RWPE2 (cell line): ENCODE results near the gene RPS5.

ENCODE experiments used
- ATAC-seq: fragments of 200-7000 bp; cut with Tn5 transposase; 3 replicates; pipeline ENCODE4 v1.9.1; 2021; ENCODE audit warnings: low read depth
- DNase-seq: peaks from one replicate; pipeline ENCODE4 v3.0.0-alpha.2; 2020; ENCODE audit warnings: low spot score
- H3K27ac ChIP-seq: fragments of 450-650 bp; 2 replicates; pipeline ENCODE4 v1.5.1; 2017; ENCODE audit warnings: mild to moderate bottlenecking; ENCODE audit not compliant: poor library complexity, severe bottlenecking
- H3K27me3 ChIP-seq: fragments of 250-450 bp; sonication (Bioruptor Pico); 2 replicates; pipeline ENCODE4 v1.5.1; 2021; ENCODE audit warnings: mild to moderate bottlenecking, moderate library complexity; ENCODE audit not compliant: insufficient read depth, poor library complexity, severe bottlenecking
- H3K36me3 ChIP-seq: fragments of 250-450 bp; sonication (Bioruptor Pico); 2 replicates; pipeline ENCODE4 v1.5.1; 2020; ENCODE audit warnings: low read depth, mild to moderate bottlenecking, moderate library complexity
- H3K4me1 ChIP-seq: fragments of 250-450 bp; sonication (Bioruptor Pico); 2 replicates; pipeline ENCODE4 v1.5.1; 2021; ENCODE audit warnings: mild to moderate bottlenecking, moderate library complexity; ENCODE audit not compliant: insufficient read depth, poor library complexity, severe bottlenecking
- H3K4me3 ChIP-seq: fragments of 250-450 bp; sonication (Bioruptor Pico); 2 replicates; pipeline ENCODE4 v1.5.1; 2021; ENCODE audit warnings: mild to moderate bottlenecking, moderate library complexity; ENCODE audit not compliant: severe bottlenecking
- H3K9me3 ChIP-seq: fragments of 250-450 bp; sonication (Bioruptor Pico); 2 replicates; pipeline ENCODE4 v1.5.1; 2021; ENCODE audit warnings: mild to moderate bottlenecking, moderate library complexity; ENCODE audit not compliant: severe bottlenecking
- TF ChIP-seq, protein P1 (sequence below): fragments of 450-650 bp; IDR thresholded peaks from one replicate; pipeline ENCODE4 v1.5.1; 2017; ENCODE audit warnings: mild to moderate bottlenecking, moderate library complexity; ENCODE audit not compliant: poor library complexity, severe bottlenecking

RPS5 gene

DNA sequence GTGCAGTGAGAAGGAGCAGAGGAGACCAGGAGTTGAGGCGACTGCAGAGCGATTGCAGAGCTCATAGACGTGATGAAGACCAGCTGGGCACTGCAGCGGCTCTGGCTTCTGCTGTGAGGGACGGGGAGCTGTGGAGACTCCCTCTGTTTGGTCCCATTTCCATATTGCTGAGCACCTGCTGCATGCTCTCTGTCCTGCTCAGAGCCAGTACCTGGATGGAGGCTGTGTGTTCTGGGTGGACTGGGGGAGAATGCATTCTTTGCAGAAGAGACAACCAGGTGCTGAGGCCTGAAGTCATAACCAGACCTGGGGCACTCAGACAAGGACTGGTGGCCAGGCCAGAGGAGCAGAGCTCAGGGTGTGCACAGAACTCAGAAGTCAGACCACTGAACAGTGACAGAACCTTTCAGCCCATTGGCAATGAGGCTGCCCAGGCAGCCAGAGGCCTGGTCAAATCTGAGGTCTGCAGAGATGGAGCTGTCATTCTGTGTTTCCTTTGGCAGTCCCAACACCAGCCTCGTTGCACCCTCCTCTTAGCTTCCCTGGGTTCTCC, 32.5 kb upstream of the RPS5 start:
- DNase-seq: no peak
- ATAC-seq: 0 out of 3 replicates have a peak, but pooled peaks have one; percentile 7
- Histone ChIP-seq H3K27ac (no peak overlapping the region), H3K27me3 (no peaks in the 10 kb centered on the region), H3K4me3 (no peak overlapping the region), H3K4me1 (no peaks in the 10 kb centered on the region), H3K36me3 (no peaks in the 10 kb centered on the region), H3K9me3 (no peaks in the 10 kb centered on the region)
- TF ChIP-seq, protein P1, sequence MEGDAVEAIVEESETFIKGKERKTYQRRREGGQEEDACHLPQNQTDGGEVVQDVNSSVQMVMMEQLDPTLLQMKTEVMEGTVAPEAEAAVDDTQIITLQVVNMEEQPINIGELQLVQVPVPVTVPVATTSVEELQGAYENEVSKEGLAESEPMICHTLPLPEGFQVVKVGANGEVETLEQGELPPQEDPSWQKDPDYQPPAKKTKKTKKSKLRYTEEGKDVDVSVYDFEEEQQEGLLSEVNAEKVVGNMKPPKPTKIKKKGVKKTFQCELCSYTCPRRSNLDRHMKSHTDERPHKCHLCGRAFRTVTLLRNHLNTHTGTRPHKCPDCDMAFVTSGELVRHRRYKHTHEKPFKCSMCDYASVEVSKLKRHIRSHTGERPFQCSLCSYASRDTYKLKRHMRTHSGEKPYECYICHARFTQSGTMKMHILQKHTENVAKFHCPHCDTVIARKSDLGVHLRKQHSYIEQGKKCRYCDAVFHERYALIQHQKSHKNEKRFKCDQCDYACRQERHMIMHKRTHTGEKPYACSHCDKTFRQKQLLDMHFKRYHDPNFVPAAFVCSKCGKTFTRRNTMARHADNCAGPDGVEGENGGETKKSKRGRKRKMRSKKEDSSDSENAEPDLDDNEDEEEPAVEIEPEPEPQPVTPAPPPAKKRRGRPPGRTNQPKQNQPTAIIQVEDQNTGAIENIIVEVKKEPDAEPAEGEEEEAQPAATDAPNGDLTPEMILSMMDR: no peak

GRCh38 chr19:58355215-58355796, 31.8 kb upstream of the RPS5 start:
- Histone ChIP-seq H3K9me3 (no peaks in the 10 kb centered on the region), H3K4me1 (no peaks in the 10 kb centered on the region), H3K27ac (no peak overlapping the region), H3K27me3 (no peaks in the 10 kb centered on the region), H3K4me3 (no peak overlapping the region), H3K36me3 (no peaks in the 10 kb centered on the region)
- ATAC-seq: no peak
- TF ChIP-seq, protein P1: no peak
- DNase-seq: no peak

- ATAC-seq (no peak), DNase-seq (no peak)
- H3K9me3 ChIP-seq: no peaks in the 10 kb centered on the region
- H3K27ac ChIP-seq: no peak overlapping the region
- H3K36me3 ChIP-seq: no peaks in the 10 kb centered on the region
- no peaks in the 10 kb centered on the region for H3K27me3 ChIP-seq
- TF ChIP-seq, protein P1: no peak
- no peaks in the 10 kb centered on the region for H3K4me1 ChIP-seq
- H3K4me3 ChIP-seq: no peak overlapping the region
Measured at GRCh38 chr19:58355908-58356765, 30.9 kb upstream of the RPS5 start.

DNA sequence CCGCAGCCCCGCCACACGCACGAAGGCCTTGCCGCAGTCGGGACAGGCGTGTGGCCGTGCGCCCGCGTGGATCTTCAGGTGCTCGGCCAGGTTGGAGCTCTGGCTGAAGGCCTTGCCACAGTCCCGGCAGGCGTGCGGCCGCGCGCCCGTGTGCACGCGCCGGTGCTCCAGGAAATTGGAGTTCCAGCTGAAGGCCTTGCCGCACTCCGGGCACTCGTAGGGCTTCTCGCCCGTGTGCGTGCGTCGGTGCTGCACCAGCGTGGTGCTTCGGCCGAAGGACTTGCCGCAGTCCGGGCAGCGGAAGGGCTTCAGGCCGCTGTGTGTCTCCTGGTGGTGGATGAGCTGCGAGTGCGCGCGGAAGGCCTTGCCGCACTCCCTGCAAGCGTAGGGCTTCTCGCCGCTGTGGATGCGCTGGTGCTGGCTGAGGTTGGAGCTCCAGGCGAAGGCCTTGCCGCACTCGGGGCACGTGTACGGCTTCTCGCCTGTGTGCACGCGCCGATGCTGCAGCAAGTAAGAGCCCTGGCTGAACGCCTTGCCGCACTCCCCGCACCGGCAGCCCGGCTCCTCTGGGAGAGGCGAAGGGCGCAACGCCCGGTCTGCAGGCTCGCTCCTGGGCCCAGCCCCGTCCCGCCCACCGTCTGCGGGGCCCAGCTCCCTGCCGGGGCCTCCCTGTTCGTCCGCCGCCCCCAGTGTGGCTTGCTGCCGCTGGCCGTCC, 30.1 kb upstream of the RPS5 start:
- no peak overlapping the region for H3K4me3 ChIP-seq
- TF ChIP-seq, protein P1: no peak

More for the DNA sequence above, 30.1 kb upstream of the RPS5 start:
- Histone ChIP-seq H3K27ac (no peak overlapping the region), H3K36me3 (no peaks in the 10 kb centered on the region), H3K9me3 (no peaks in the 10 kb centered on the region), H3K27me3 (no peaks in the 10 kb centered on the region), H3K4me1 (no peaks in the 10 kb centered on the region)
- DNase-seq: no peak
- ATAC-seq: no peak
